HepG2 (cell line): ENCODE data around the gene PAXX. TPM values are rescaled to one million over a fixed set of nuclear protein-coding genes. Genes with fewer than 3 reads are reported as not detected.
A peak's percentile ranks its signal among the peaks of the same experiment; 100 is the strongest.

Experiments used
- CREB3 ChIP-seq: sonication (generic); formaldehyde crosslinking; IDR thresholded peaks from 2 replicates; pipeline ENCODE4 v1.5.0; 2020; ENCODE audit warnings: missing genetic modification reagents
- HES4 ChIP-seq: sonication (generic); formaldehyde crosslinking; IDR thresholded peaks from 2 replicates; pipeline ENCODE4 v1.9.0; 2021; ENCODE audit warnings: mild to moderate bottlenecking, missing genetic modification reagents, borderline replicate concordance
- KAT7 ChIP-seq: IDR thresholded peaks from 2 replicates; pipeline ENCODE4 v1.6.1; 2018; ENCODE audit warnings: borderline replicate concordance, missing compliant biosample characterization
- LBX2 ChIP-seq: sonication (generic); formaldehyde crosslinking; IDR thresholded peaks from 2 replicates; pipeline ENCODE4 v1.5.0; 2020; ENCODE audit warnings: missing genetic modification reagents, mild to moderate bottlenecking, borderline replicate concordance
- POLR2G ChIP-seq: fragments of 200-400 bp; formaldehyde crosslinking; IDR thresholded peaks from 2 replicates; pipeline ENCODE4 v1.6.1; 2018; ENCODE audit warnings: mild to moderate bottlenecking, low read depth, low read length, moderate library complexity
- RARG ChIP-seq: sonication (generic); formaldehyde crosslinking; IDR thresholded peaks from 2 replicates; pipeline ENCODE4 v1.4.0; 2020; ENCODE audit warnings: low read depth, mild to moderate bottlenecking, missing genetic modification reagents
- ZFP41 ChIP-seq: sonication (generic); formaldehyde crosslinking; IDR thresholded peaks from 2 replicates; pipeline ENCODE4 v1.4.0; 2020; ENCODE audit warnings: mild to moderate bottlenecking, missing genetic modification reagents, borderline replicate concordance
- ZNF160 ChIP-seq: sonication (generic); formaldehyde crosslinking; IDR thresholded peaks from 2 replicates; pipeline ENCODE4 v1.8.0; 2022; ENCODE audit warnings: mild to moderate bottlenecking, inconsistent platforms, missing genetic modification reagents
- ZNF256 ChIP-seq: sonication (generic); formaldehyde crosslinking; conservative IDR thresholded peaks from 2 replicates; pipeline ENCODE4 v1.4.0; 2020; ENCODE audit warnings: missing genetic modification reagents
- ZNF263 ChIP-seq: sonication (generic); formaldehyde crosslinking; IDR thresholded peaks from 2 replicates; pipeline ENCODE4 v1.4.0; 2020; ENCODE audit warnings: missing genetic modification reagents
- ZNF30 ChIP-seq: sonication (generic); formaldehyde crosslinking; IDR thresholded peaks from 2 replicates; pipeline ENCODE4 v1.5.0; 2020; ENCODE audit warnings: mild to moderate bottlenecking, missing genetic modification reagents
- ZNF441 ChIP-seq: sonication (generic); formaldehyde crosslinking; IDR thresholded peaks from 2 replicates; pipeline ENCODE4 v1.7.0; 2021; ENCODE audit warnings: missing genetic modification reagents, borderline replicate concordance
- ZNF468 ChIP-seq: sonication (generic); formaldehyde crosslinking; IDR thresholded peaks from 2 replicates; pipeline ENCODE4 v1.8.0; 2022; ENCODE audit warnings: mild to moderate bottlenecking, moderate library complexity, missing genetic modification reagents
- ZNF605 ChIP-seq: sonication (generic); formaldehyde crosslinking; IDR thresholded peaks from 2 replicates; pipeline ENCODE4 v1.8.0; 2022; ENCODE audit warnings: mild to moderate bottlenecking, missing genetic modification reagents
- ZNF691 ChIP-seq: sonication (generic); formaldehyde crosslinking; IDR thresholded peaks from 2 replicates; pipeline ENCODE4 v1.4.0; 2020; ENCODE audit warnings: missing genetic modification reagents, low read depth, mild to moderate bottlenecking, borderline replicate concordance
- polyA plus RNA-seq, 8 experiments: library from polyadenylated mRNA; depleted of rRNA in 3 of 8; stranded (reverse) in 7 of 8; unstranded in 1 of 8; fragments of >200 nt; fragmentation: Illumina TruSeq in 4 of 8; extraction: Trizol in 4 of 8; gene quantifications; 2 replicates each; pipeline versions ENCODE4 v1.2.1 to v1.2.3, GENCODE V29; 2011 to 2016; ENCODE audit warnings: low read depth in 4 of 8, missing spikeins in 1 of 8, mixed read lengths in 1 of 8; ENCODE audit not compliant: insufficient read depth in 1 of 8
- total RNA-seq, 5 experiments: library from RNA; depleted of rRNA; stranded (reverse); fragments of >200 nt; fragmentation: Illumina TruSeq; extraction: Trizol; gene quantifications; 2 replicates each; pipeline ENCODE4 v1.2.3, GENCODE V29; 2016; ENCODE audit warnings: low read depth in 1 of 5
- TF ChIP-seq, protein P1 (sequence below): sonication (generic); formaldehyde crosslinking; IDR thresholded peaks from 2 replicates; pipeline ENCODE4 v1.8.1; 2023; ENCODE audit warnings: missing genetic modification reagents, mild to moderate bottlenecking, borderline replicate concordance

PAXX gene
- total and polyA plus RNA-seq, 2 of the 13 experiments (the other 11 are each of a cell fraction or from before 2014, with no cell fraction given) = 14.0 to 31.9 TPM

DNA sequence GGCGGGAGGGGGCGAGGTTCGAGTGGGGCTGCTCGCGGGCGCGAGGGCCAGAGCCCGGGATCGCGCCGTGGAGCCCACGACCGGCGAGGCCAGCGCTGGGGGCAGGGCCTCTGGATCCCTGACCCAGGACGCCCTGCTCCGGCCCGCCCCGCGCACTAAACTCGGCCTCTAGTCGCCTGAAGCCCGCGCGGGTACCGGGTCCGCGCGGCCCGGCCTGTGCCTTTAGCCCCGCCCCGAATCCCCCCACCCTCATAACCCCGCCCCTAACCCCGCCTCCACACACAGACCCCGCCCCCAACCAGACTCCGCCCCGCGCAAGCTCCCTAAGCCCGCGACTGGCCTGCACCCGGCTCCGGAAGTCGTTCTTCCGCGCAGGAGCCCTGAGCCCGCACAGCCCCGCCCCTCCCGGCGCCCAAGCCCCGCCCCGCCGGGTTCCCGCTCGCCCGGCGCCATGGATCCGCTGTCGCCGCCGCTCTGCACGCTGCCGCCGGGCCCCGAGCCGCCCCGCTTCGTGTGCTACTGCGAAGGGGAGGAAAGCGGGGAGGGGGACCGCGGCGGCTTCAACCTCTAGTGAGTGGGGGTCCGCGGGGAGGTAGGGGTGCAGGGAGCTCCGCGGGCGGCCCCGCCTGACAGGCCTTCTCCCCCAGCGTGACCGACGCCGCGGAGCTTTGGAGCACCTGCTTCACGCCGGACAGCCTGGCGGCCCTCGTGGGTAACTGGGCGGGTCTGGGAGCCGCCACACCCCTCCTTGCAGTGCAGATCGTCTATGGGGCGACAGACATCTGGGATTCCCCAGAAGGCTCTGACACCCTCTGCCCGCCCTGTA is at the start of gene PAXX (continued):
- 0 out of 2 replicates have a peak, but pooled peaks have one; percentile 53 for TF ChIP-seq LBX2 (CRISPR knock-in tag)
- TF ChIP-seq ZNF263 (CRISPR knock-in tag) = no peak
- 0 out of 2 replicates have a peak, but pooled peaks have one; percentile 21 for TF ChIP-seq ZNF691 (CRISPR knock-in tag)
- no peak; the same call in 1 of the 2 replicates for TF ChIP-seq ZNF256 (CRISPR knock-in tag)
- peak; percentile 50; the same call in 1 of the 2 replicates for TF ChIP-seq HES4 (CRISPR knock-in tag)
- 0 out of 2 replicates have a peak, but pooled peaks have one; percentile 53 for TF ChIP-seq ZNF160
- TF ChIP-seq POLR2G = peak; percentile 27; the same call in 1 of the 2 replicates
- 0 out of 2 replicates have a peak, but pooled peaks have one; percentile 43 for TF ChIP-seq KAT7
- TF ChIP-seq CREB3 (CRISPR knock-in tag) = 0 out of 2 replicates have a peak, but pooled peaks have one; percentile 68
- TF ChIP-seq ZNF605 = peak; percentile 42; the same call in 1 of the 2 replicates
- TF ChIP-seq ZNF468 (CRISPR knock-in tag) = 0 out of 2 replicates have a peak, but pooled peaks have one; percentile 33
- TF ChIP-seq ZFP41 (CRISPR knock-in tag) = no peak
- peak; percentile 62; the same call in 1 of the 2 replicates for TF ChIP-seq ZNF441 (CRISPR knock-in tag)
- TF ChIP-seq RARG (CRISPR knock-in tag) = no peak
- TF ChIP-seq, protein P1, sequence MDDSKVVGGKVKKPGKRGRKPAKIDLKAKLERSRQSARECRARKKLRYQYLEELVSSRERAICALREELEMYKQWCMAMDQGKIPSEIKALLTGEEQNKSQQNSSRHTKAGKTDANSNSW (CRISPR knock-in tag) = peak; percentile 49; the same call in 1 of the 2 replicates
- 0 out of 2 replicates have a peak, but pooled peaks have one; percentile 35 for TF ChIP-seq ZNF30
- TF ChIP-seq, all 625 proteins: peak for 111
